COLO668 (cell line): ENCODE measurements around the gene CUL1.

ENCODE experiments used
- DNase-seq: peaks from one replicate; lab custom pipeline; 2025; ENCODE audit not compliant: unreplicated experiment; lab: John Stamatoyannopoulos, UW

The CUL1 gene

DNA sequence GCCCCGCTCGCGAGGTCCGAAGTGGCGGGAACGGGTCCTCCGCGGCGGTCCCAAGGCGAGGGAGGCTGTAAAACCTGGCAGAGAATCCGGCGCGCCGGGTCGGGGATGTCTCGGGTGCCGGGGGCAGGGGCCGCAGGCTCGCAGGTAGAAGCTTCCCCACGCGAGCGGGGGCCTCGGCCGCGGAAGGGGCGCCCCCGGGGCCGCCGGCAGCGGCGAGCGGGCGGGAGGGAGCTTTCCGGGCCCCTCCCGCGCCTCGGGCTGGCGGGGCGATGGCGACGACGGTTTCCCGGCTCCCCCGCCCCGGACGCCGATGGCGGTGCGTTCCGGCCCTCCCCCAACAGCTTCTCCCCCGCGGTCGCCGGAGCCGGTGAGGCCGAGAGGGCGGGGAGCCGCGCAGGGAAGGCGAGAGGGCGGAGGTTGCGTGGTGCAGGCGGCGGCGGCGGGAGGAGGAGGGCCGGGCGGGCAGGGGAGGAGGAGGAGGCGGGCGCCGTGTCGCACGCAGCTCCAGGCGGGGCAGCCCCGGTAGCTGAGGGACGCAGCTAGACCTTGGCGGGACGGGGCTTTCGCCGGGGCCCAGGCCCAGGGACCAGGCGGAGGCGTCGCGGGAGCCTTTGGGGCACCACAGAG, at the start of gene CUL1:
Gene CUL1 (plus strand): TSS at position 507 of the 627 bp plus-strand sequence. CDS start 31,220 bp downstream, outside the sequence.
- DNase-seq, result peak; percentile 84

DNA sequence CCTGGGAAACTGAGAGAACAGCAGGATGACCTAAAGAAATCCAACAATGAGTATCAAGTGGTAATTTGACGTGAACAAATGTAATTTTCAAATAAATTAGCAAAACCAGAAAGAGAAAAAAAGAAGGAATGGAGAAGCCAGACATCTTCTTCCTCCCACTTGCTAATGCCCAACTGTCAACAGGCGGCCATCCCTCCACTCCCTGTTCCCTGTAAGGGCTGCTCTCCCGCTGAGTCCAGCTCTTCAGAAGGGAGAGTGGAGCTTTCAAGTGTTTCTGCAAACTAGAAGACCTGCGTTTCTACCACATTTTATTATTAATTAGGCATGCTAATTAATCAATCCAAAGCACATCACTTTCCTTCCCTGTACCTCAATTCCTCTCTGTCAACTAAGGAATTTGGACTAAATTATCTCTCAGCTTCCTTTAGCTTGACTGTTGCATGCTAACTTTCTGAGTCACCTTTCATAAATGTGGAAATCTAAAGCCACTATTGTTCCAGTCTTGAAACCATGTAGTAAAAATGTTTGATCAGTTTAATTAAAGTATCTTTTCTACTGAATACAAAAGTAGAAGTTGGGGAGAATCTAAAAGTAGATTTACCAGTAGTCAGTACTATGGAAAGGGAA, 48.4 kb upstream of the CUL1 start:
- no peak for DNase-seq

DNA sequence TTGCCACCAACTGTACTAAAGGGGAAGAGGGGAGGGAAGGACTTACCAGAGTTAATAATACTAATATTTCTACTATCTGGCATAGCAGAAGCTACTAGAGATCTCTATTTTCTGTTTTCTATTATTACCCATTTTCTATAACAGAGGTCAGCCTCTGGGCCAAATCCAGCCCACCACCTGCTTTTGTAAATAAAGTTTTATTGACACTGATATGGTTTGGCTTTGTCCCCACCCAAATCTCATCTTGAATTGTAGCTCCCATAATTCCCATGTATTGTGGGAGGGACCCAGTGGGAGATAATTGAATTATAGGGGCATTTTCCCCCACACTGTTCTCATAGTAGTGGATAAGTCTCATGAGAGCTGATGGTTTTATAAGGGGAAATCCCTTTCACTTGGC, 45.9 kb upstream of the CUL1 start:
- DNase-seq, result no peak

DNA sequence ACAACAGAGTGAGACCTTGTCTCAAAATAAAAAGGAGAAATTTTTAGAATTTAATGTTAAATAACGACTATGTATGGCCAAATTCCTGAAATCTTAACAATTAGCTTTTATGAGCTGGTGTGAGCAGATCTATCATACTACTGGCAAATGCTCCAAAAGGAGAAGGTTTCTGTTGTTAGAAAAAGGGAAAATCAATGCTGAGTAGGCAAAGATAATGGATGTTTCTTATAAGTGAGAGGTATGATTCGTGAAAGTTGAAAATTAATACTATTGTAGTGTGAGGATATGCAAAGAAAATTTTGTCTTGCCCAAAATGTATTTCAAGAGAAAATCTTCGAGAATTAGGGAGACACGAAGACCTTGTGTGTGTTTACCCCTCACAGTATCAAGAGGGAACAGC, 40.8 kb upstream of the CUL1 start:
- no peak for DNase-seq

DNA sequence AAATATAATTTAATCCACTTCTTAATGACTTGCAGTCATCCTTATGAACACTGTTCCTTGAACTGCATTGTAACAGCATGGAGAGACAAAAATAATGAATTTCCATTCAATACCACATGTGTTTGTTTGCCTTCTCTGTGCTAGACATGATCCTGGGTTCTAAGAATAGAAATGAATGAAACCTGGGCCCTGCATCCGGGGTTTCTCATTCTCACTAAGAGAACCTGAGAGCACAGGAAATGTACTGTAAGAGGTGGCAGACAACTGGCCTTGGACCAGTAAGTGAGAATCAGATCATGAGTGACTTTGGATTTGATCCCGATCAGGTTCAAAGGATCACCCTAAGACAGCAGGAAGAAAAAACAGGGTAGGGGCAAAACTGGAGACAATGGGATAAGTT, 37.2 kb upstream of the CUL1 start:
- DNase-seq, result no peak

DNA sequence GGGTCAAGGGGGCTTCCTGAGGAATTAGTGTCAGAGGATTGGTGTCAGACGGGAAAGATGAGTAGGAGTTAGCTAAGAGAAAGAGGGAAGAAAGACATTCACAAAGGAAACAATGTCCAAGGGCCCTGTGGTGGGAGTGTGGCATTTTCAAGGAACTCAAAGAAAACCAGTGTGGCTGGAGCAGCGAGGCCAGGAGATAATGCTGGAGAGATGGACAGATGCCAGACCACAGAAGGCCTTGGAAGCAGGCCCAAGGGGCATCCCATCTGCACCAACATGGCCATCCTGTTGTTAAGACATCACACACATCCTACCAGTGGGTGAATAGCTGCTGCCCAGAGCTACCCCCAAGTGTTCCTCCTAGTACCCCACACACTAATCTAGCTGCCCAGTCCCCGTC, 36.1 kb upstream of the CUL1 start:
- DNase-seq, result no peak

DNA sequence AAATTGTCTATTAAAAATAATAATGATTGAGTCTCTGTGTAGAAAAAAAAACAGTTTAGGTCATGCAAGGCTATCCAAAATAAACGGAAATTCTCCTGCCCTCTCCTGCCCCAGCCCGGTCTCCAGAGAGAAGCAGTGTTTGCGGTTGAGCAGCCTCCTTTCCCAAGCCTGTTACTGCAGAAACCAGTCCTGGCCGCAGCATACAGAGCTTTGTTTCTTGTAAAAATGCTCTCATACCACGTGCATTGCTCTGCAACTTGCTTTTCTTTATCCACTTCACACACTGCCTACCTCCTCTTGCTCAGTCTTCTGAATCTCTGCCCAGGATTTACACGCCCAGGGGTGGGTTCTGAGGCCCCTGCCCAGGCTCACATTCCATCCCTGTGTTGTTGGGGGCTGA, 34.4 kb upstream of the CUL1 start:
- DNase-seq, result no peak

DNA sequence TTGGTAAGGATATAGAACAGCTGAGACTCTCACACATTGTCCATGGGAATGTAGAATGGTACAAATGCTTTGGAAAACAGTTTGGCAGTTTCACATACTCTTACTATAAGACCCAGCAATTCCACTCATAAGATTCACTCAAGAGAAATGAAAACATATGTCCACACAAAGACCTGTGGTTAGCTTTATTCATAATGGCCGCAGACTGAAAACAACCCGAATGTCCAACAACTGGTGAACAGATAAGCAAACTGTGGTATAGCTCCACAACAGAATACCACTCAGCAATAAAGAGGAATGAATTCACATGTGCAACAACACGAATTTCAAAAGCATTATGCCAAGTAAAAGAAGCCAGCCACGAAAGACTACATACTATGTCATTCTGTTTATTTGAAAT, 33.5 kb upstream of the CUL1 start:
- DNase-seq, result no peak

DNA sequence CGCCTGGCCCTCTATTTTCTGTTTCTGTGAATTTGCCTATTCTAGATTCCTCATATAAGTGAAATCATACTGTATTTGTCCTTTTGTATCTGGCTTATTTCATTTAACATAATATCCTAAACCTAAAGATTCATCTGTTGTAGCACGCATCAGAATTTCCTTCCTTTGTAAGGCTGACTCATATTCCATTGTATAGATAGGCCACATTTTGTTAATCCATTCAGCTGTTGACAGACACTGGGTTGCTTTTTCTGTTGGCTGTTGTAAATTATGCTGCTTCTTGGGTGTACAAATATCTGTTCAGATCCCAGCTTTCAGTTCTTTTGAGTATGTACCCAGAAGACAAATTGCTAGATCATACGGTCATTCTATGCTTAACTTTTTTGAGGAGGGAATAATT, 28.8 kb upstream of the CUL1 start:
- DNase-seq, result no peak

DNA sequence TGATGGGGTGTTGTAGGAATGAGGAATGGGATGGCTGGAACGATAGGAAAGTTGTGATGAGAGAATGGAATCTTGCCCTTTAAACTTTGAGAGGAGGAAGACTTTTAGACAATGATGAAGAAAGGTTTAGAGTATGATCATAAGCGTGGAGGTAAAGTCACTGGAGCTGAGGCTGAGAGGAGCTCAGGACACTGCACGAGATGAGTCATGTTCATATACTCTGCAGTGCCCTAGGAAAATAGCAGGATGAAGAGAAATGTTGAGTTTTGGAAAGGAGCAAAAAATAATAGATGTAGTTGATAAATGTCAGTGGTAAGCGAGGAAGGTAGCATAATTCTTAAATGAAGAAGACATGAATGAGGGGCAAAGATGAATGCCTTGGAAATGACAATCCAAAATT, 28.3 kb upstream of the CUL1 start:
- DNase-seq, result no peak

DNA sequence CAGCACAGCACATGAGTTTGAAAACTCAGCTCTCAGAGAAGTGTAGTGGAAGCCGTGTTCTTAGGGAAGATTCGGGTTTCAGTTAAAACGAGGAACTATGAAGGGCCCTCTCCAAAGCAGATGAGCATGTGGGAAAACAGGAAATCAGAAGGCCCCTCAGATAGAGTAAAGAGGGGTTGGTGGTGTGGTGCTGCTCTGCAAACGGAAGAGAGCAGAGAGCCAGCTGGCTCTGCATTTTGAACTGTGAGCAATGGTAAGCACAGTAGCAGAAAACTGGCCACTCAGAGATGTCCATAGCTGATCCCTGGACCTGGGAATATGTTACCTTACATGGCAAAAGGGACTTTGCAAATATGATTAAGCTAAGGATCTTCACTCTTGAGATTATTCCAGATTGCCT, 27.9 kb upstream of the CUL1 start:
- no peak for DNase-seq

DNA sequence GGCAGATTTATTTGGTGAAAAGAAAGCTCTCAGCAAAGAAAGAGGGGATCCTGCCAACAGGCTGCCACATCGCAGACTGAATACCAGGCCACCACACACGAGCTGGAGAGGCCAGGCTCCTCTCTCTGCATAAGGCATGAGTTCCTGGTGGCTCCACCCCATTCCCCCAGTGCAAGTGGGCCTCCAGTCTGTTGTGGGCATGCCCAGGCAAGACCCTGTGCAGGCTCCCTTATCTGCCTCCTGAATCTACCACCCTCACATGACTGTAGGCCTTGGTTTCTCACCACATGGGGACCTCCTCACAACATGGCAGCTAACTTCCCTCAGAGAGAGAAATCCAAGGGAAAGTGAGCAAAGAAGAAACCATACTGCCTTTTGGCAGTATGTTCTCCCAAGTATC, 26.7 kb upstream of the CUL1 start:
- no peak for DNase-seq

DNA sequence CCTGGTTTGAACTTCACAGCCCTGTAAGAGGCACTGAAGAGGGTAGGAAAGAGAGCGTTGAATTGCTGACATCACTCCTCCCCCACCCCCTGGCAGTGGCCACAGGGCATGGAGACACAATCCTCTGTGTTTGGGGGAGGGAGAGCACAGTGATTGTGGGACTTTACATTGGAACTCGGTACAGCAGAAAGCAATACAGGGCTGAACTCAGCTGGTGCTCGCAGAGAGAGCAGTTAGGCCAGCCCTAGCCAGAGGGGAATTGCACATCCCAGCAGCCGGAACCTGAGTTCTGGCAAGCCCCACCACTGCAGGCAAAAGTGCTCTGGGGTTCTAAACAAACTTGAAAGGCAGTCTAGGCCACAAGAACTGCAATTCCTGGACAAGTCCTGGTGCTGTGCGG, 24.0 kb upstream of the CUL1 start:
- DNase-seq, result no peak

DNA sequence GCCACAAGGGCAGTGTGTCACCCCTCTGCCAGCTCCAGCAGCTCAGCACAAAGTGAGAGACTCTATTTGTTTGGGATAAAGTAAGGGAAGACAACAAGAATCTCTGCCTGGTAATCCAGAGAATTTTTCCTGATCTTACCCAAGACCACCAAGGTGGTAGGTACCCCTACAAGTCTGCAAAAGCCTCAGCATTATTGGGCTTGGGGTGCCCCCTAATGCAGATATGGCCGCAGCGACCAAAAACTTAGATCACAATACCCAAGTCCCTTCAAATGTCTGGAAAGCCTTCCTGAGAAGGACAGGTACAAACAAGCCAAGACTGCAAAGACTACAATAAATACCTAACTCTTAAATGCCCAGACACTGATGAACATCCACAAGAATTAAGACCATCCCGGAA, 22.4 kb upstream of the CUL1 start:
- DNase-seq, result no peak

DNA sequence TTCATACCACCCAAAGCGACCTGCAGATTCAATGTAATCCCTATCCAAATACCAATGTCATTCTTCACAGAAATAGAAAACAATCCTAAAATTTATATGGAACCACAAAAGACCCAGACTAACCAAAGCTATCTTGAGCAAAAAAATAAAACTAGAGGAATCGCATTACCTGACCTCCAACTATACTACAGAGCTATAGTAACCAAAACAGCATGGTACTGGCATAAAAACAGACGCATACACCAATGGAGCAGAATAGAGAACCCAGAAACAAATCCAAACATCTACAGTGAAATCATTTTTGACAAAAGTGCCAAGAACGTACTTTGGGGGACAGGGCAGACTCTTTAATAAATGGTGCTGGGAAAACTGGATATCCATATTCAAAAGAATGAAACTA, 16.9 kb upstream of the CUL1 start:
- DNase-seq, result no peak

DNA sequence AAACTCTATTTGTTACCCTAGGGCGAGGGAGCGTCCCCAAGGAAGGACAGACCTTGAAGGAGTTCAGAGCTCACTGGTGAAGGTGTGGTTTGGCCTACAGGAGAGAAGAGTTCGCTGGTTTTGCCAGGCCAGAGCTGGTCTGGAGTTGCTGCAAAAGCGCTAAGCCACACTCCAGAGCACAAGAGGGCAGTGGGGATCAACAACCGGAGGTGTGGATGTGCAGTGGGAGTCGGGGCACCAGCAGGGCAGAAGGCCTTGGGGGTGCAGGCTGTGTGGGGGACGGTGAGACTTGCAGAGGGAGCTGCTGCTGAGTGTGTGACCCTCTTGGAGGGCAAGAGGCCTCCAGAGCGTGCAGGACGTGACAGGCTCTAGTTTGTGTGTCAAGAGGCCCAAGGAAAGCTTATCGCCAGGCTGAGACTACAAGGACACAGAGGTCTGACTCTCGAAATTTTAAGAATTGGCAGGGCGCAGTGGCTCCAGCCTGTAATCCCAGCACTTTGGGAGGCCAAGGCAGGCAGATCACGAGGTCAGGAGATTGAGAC, 14.3 kb upstream of the CUL1 start:
- no peak for DNase-seq

DNA sequence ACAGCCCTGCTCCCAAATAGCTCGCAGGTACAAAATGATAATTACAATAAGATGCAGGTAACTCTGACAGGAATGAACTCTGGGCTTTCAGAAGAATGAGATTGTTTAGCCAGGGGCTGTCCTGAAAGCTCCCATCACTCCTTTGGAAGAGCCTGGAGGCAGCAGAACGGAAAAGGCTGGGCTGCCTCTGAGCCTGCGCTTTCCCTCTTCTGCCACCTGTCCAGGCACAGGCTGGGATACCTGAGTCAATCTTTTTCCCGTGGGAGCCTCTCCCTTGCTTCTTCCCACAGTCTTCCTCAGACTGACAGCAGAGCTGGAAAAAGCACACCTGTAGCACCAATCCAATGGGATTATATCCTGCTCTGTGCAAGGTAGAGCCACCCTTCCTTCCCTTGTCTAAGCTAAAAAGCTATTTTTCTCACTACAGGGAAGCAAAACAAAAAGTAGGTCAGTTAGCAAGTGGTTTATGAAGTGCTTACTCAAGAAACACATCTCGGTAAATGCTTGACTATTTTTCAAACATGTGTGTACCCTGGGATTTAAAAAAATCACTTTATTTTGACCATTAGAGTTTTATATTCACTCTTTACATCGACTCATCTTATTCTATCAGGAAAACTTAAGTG, 12.3 kb upstream of the CUL1 start:
- no peak for DNase-seq

DNA sequence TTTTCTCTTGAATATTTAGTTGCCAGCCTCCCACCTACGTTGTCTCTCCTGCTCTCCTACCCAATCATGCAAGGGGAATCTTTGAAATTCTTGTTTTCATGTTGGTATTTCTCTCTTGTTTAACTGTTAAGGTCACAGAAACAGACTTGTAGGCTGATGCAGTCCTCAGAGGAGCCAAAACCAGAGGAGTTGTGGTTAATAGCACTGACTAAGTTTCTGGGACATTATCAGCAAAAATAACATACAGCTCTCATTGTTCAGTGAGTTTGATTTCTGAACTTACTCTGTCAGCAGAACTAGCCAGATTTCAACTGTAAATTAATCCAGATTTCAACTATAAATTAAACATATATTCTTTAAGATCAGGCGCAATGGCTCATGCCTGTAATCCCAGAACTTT, 11.1 kb upstream of the CUL1 start:
- DNase-seq, result no peak

DNA sequence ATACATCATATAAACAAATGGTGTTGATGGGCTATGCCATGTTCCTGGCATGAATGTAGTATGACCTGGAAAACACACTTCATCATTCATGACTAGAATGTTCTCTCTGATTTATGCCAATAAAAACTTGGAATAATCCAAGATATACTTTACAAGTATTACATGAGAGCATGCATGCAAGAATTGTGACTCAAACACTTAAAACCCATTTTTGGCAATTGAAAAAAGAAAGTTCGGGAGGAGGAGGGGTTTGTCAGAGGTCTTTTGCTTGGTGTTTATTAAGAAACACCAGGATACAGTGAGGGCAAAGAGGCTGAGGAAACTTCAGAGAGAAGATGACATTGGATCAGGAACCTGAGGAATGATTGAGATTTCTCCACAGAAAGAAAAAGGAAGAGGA, 10.2 kb upstream of the CUL1 start:
- no peak for DNase-seq

DNA sequence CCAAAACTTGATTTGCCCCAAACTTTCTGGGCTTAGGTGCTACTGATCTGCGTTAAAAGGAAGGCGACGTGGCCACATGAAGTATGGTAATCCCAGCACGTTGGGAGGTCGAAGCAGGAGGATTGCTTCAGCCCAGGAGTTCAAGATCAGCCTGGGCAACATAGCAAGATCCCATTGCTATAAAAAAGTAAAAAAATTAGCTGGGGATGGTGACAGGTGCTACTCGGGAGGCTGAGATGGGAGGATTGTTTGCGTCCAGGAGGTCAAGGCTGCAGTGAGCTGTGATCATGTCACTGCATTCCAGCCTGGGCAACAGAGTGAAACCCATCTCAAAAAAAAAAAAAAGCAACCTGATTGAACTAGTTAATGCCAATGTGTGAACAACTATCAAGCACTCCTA, 5.1 kb upstream of the CUL1 start:
- DNase-seq, result no peak

DNA sequence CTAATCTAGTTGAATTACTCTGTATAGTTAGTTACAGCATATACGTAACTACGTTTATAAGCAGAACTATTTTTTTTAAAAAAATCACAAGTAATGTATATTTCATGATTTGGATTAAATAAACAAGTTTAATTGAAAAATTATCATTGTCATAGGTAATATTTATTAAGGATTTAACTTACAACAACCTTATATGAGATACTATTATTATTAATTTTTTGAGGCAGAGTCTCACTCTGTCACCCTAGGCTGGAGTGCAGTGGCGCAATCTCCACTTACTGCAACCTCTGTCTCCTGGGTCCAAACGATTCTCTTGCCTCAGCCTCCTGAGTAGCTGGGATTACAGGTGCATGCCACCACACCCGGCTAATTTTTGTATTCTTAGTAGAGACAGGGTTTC, 4.1 kb upstream of the CUL1 start:
- no peak for DNase-seq

DNA sequence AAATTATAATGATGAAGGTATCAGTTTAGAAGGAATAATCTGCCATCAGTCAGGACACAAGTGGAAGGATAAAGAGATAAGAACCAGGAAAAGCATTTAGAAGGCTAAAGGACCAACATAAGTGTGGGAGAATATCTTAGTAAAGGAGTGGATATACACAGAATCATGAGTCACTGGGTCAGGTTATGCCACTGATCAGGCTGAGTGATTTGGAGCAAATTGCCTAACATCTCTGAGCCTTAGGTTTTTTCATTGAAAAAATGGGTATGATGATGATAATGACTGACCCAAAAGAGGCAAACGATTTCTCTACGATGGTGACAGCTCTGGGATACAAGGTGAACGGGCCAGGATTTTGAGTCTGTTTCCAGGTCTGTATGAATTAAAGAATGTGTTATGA, 2.8 kb upstream of the CUL1 start:
- DNase-seq, result no peak

DNA sequence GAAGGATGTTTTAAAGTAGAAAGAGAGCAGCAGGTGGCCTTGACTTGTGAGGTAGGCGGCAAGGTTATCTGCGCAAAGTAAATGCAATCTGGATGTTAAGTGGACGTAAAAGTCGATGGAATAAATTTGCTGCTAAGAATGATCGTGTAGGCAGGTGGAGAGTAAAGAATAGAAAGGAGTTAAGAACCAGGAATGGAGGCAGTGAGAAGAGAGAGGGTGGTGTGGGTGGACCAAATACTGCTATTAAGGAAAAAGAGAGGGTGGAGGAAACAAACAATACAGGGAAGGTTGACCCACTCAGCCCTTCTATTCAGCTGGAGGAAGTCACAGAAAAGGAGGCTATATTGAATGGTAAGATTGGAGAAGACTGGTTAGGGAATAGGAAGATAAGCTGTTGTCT, 1.9 kb upstream of the CUL1 start:
- DNase-seq, result no peak
